GM12891 (cell line): ENCODE results near the gene NUAK1.

Experiments used
- POLR2A ChIP-seq: IDR thresholded peaks from 2 replicates; pipeline ENCODE4 v1.6.1; 2011; ENCODE audit warnings: low read depth, low read length, control low read depth
- TAF1 ChIP-seq: IDR thresholded peaks from 2 replicates; pipeline ENCODE4 v1.6.1; 2011; ENCODE audit warnings: low read depth, low read length, control low read depth

- TF ChIP-seq POLR2A (no peak), TAF1 (no peak)
Measured at GRCh38 chr12:106145539-106146447, 7.0 kb upstream of the NUAK1 start.
